LNCAP (cell line): ENCODE results near the gene AKT1S1.

Source experiments
- TF ChIP-seq, protein P1 (sequence below): fragments of 450-650 bp; IDR thresholded peaks from 2 replicates; pipeline ENCODE4 v1.5.1; 2017; ENCODE audit warnings: mild to moderate bottlenecking

AKT1S1 gene

DNA sequence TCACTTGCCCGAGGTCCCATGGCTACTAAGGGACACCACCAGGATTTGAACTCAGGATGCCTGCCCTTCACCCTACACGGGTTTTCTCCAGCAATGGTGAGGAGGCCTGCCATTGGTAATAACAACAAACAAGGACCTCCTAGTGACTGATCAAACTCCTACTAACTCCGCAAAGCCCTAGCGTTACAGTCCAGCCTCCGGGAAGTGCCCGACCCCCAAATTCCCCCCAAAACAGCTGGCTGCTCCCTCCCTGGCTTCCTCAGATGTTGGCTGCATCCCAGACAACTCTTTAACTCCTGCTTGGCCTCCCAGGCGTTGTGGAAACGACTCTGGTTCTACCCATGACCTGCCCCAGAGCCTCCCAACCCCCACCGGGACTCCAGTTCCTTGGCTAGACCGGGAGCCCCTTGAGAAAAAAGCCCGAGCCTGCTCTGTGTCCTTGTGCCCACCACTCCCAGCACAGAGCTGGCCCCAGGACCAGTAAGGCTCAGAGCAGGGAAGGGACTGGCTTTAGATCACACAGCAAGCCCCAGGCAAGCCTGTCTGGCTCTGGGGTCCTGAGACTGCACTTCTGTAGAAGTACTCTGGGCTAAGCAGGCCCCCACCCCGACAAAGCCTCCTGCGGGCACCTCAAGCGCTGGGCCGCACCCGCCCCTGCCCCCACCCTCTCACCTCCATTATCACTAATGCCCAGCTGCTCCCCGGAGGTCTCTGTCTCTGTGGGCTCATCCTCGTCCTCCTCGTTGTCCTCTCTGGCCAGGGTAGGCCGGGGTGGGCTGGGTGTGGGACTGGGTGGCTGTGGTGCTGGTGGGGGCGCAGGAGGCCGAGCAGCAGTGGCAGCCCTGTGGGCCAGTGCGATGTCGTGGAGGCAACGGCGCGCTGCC lies 4.7 kb downstream of the AKT1S1 start:
- TF ChIP-seq, protein P1, sequence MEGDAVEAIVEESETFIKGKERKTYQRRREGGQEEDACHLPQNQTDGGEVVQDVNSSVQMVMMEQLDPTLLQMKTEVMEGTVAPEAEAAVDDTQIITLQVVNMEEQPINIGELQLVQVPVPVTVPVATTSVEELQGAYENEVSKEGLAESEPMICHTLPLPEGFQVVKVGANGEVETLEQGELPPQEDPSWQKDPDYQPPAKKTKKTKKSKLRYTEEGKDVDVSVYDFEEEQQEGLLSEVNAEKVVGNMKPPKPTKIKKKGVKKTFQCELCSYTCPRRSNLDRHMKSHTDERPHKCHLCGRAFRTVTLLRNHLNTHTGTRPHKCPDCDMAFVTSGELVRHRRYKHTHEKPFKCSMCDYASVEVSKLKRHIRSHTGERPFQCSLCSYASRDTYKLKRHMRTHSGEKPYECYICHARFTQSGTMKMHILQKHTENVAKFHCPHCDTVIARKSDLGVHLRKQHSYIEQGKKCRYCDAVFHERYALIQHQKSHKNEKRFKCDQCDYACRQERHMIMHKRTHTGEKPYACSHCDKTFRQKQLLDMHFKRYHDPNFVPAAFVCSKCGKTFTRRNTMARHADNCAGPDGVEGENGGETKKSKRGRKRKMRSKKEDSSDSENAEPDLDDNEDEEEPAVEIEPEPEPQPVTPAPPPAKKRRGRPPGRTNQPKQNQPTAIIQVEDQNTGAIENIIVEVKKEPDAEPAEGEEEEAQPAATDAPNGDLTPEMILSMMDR: no peak

DNA sequence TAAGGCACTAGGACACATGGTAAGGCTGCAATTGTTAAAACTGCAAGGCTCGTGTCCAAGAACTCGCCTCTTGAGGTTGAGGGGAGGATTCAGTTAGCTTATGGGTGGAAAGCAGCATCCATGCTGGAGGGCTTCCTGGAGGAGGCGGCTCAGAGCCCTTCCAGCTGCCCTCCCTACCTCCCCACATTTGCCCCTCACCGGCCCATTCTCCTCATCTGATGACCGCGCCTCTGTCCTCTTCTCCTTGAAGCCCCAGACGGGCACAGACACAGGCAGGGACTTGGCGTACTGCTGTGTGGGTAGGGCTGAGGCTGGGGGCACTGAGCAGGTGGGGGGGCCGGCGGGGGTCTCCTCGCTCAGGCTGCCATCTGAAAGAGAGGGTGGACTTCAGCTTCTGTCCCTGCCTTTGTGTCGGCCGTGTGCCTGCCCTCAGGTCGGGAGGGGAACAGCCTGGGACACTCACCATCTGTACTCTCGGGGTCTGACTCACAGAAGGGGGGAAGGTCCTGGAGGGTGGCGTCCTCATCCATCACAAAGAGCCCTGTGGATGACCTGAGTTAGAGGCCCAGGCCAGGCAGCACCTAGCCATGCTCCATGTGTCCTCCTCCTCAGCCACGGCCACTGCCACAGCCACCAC lies 5.7 kb downstream of the AKT1S1 start:
- TF ChIP-seq, protein P1: no peak

DNA sequence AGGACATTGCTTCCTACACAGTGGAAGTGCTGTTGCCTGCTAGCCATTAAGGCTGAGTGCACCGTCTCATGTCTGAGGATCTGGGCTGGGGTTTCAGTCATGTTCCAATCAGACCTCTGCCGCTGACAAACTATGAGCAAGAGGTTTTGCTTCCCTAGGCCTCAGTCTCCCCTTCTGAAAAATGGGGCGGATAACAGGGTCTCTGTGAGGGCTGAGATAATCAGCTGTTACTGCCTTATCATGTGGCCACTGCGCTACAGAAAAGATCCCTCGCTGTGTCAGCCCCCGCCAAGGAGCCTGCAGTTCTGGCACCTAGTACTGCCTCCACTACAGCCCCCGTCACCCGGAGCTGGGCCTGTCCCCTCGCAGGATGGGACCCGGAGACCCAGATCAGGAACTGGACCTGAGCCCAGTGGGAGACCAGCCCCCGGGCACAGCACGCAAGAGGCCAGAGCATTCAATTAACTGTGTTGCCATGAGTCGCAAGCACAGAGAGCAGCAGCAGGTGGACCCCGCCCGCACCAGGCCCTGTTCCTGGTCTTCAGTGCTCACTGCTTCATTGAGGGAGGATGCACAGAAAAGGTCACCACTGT lies 6.8 kb downstream of the AKT1S1 start:
- TF ChIP-seq, protein P1: no peak

DNA sequence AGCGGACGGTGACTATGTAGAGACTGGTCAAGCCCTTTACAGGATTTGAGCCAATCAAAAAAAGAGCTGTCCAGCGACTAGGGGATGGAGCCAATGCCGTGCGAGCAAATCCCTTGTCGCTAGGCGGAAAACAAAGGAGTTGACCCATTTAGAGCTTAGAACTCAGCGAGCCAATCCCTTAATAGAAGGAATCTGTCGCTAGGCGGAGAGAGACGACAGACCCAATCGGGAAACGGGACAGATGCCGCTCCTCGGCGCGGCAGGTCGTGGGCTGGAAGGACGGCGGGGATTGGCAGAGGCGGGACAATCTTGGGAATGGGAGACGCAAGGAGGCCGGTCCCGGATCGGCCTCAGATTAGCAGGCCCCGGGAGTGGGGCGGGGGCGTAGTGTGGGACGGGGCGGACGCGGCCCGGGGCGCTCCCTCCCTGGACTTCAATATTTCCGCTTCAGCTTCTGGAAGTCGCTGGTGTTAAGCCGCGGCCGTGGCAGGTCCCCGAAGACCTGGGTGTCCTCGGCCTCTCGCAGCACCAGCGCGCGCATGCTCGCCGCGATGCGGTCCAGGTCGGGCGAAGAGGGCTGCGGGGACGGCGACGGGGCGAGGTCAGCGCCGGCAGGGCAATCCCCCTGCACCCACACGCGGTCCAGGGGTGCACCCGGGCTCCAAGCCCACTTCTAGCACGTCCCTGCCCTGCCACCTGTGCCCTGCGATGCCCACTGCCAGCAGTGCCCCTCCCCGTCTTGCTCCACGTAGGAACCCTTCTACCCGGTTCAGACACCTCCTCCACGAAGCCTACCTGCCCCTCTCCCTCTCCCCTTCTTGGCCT lies 7.5 kb downstream of the AKT1S1 start:
- TF ChIP-seq, protein P1: no peak

DNA sequence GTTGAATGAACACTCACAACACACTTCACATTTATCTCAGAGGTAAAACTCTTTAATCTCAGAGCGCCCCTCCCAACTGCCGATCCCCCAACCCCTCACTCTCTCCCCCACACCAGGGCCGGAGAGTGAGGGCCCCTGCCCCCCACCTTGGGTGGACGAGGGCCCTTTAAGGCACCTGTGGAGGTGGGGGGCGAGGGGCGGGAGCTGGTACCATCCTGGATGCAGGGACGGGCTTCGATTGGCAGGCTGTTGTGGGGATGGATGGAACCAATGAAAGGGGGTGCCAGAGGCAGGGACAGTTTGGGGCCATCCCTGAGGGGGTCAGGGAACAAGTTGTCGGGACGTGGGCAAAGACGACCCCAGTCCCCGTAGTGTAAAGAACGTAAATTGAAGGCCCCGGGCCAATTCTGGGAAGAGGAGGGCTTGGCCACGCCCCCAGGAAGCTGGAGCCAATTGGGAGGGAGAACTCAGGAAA lies 8.1 kb downstream of the AKT1S1 start:
- TF ChIP-seq, protein P1: no peak

DNA sequence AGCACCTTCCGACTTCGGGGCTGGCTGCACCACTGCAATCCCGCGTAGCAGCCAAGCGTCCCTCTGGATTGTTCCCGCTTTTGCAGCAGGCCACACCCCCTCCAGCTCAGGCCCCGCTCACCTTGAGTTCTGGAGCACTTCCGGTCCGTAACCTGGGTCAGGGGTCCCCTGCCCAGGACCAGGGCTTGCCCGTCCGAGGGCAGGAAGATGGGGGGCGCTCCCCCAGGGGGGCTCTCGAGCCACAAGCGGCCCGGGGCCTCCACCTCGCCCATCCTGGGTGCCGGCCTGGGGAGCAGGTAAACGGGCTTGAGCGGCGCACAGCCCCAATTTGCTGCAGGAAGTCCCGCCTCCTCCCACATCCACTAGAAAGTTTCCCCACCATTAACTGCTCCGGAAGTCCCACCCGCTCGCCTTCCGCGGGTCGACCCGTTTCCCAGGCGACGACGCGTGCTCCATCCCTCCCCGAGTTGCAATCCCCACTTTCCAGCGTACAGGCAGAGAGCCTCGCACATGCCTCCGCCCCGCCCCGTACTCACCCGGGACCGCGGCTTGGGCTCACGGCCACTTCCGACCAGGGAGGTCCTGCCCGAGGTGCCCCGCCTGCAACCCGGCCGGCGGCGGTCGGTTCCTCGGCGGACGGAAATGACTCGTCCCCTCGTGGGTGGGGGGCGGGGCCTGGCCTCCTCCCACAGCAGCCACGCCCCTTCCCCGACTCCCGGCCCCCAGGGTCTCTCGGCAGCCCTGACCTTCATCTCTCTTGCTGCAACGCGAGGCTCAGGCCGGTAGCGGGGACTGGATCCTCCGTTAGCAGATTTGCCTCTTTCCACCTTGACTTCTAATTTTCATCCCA lies 10.0 kb downstream of the AKT1S1 start, which contains the start of gene PNKP:
TSS of gene PNKP (minus strand) at position 644 of the 850 bp plus-strand sequence. CDS start at position 272, 372 bp downstream.
- TF ChIP-seq, protein P1: no peak
